HCT116 (cell line): ENCODE results near the gene ETNPPL. TPM values are rescaled to one million over a fixed set of nuclear protein-coding genes. Genes with fewer than 3 reads are reported as not detected.

ENCODE experiments used
- ATAC-seq: fragments of 200-7000 bp; cut with Tn5 transposase; 2 replicates; pipeline ENCODE4 v1.9.1; 2020; ENCODE audit warnings: mild to moderate bottlenecking, moderate library complexity
- BruUV-seq: library from RNA; stranded (reverse); fragments of 400-500 nt; replicated peaks from 2 replicates; lab custom pipeline; 2021; lab: Mats Ljungman, UMichigan
- CTCF ChIA-PET: fragments of 300-600 bp; sonication (Branson Sonifier 250); formaldehyde crosslinking; loops from one replicate; lab custom pipeline; 2021; ENCODE audit warnings: antibody characterized with exemption; lab: Charles Lee
- POLR2A ChIA-PET: fragments of 300-600, 350-600 bp; sonication (Branson Sonifier 250); formaldehyde crosslinking; loops from one replicate; lab custom pipeline; 2021; ENCODE audit warnings: antibody characterized with exemption; lab: Charles Lee
- RAD21 ChIA-PET, 2 experiments: fragments of 300-600 bp; sonication (Branson Sonifier 250); formaldehyde crosslinking; loops; one replicate each; lab custom pipeline; 2023; ENCODE audit warnings: low total read pairs in 2 of 2; ENCODE audit not compliant: uncharacterized antibody in 2 of 2, unreplicated experiment in 2 of 2, low non-redundant PET in 1 of 2; lab: Charles Lee
- DNase-seq: peaks from one replicate; pipeline ENCODE4 v3.0.0-alpha.2; 2010; ENCODE audit warnings: low read depth, low spot score
- H2AFZ ChIP-seq: fragments of 200-600 bp; shearing (Covaris generic), sonication (generic); 2 replicates; pipeline ENCODE4 v1.6.1; 2017; ENCODE audit warnings: low read depth, mixed run types, mixed read lengths, antibody characterized with exemption, low read length; ENCODE audit not compliant: poor library complexity, severe bottlenecking
- H3K27ac ChIP-seq: 2 replicates; pipeline ENCODE4 v1.5.1; 2012; ENCODE audit warnings: low read depth, low read length
- H3K27me3 ChIP-seq: fragments of 200-600 bp; sonication (generic); 2 replicates; pipeline ENCODE4 v1.6.1; 2016; ENCODE audit warnings: mixed run types, low read length, mixed read lengths; ENCODE audit not compliant: insufficient read depth
- H3K36me3 ChIP-seq, 2 experiments: fragments of 200-500 bp in 1 of 2; fragments of 200-600 bp in 1 of 2; sonication (Bioruptor generic) in 1 of 2; sonication (generic) in 1 of 2; 2 replicates each; pipeline versions ENCODE4 v1.5.1 to v1.6.1; 2014 to 2016; ENCODE audit warnings: low read length in 2 of 2, inconsistent platforms in 1 of 2, mixed read lengths in 1 of 2, mixed run types in 1 of 2; ENCODE audit not compliant: insufficient read depth in 2 of 2, control insufficient read depth in 1 of 2
- H3K4me1 ChIP-seq, 2 experiments: fragments of 200-600 bp in 1 of 2; sonication (generic) in 1 of 2; 2 replicates each; pipeline versions ENCODE4 v1.5.1 to v1.6.1; 2012 to 2017; ENCODE audit warnings: low read length in 2 of 2, inconsistent platforms in 1 of 2, mild to moderate bottlenecking in 1 of 2, mixed read lengths in 1 of 2, mixed run types in 1 of 2, moderate library complexity in 1 of 2; ENCODE audit not compliant: insufficient read depth in 2 of 2, control insufficient read depth in 1 of 2
- H3K4me2 ChIP-seq: fragments of 200-600 bp; sonication (generic); 2 replicates; pipeline ENCODE4 v1.6.1; 2017; ENCODE audit warnings: mixed run types, low read length, mixed read lengths
- H3K4me3 ChIP-seq, 2 experiments: fragments of 200-600 bp in 1 of 2; sonication (generic) in 1 of 2; replicated peaks in 1 of 2; 2 replicates each; pipeline ENCODE4 v1.5.1; 2011 to 2016; ENCODE audit warnings: low read length in 2 of 2, control low read depth in 1 of 2, low read depth in 1 of 2, mild to moderate bottlenecking in 1 of 2, mixed read lengths in 1 of 2, mixed run types in 1 of 2
- H3K79me2 ChIP-seq: fragments of 200-600 bp; sonication (generic); 2 replicates; pipeline ENCODE4 v1.6.1; 2017; ENCODE audit warnings: mild to moderate bottlenecking, mixed run types, low read length, moderate library complexity, mixed read lengths; ENCODE audit not compliant: insufficient read depth
- H3K9ac ChIP-seq: fragments of 200-600 bp; sonication (generic); 2 replicates; pipeline ENCODE4 v1.6.1; 2016; ENCODE audit warnings: low read length, mixed read lengths
- H3K9me2 ChIP-seq: fragments of 200-600 bp; sonication (generic), shearing (Covaris generic); 2 replicates; pipeline ENCODE4 v1.6.1; 2017; ENCODE audit warnings: mixed run types, mild to moderate bottlenecking, moderate library complexity; ENCODE audit not compliant: insufficient read depth
- H3K9me3 ChIP-seq, 2 experiments: fragments of 200-500 bp in 1 of 2; fragments of 200-600 bp in 1 of 2; sonication (Bioruptor generic) in 1 of 2; sonication (generic) in 1 of 2; 2 replicates each; pipeline ENCODE4 v1.6.1; 2014 to 2017; ENCODE audit warnings: low read length in 2 of 2, mixed read lengths in 2 of 2, inconsistent platforms in 1 of 2, low read depth in 1 of 2, mild to moderate bottlenecking in 1 of 2, mixed run types in 1 of 2, moderate library complexity in 1 of 2; ENCODE audit not compliant: control insufficient read depth in 1 of 2, insufficient read depth in 1 of 2
- H4K20me1 ChIP-seq: fragments of 200-600 bp; sonication (generic), shearing (Covaris generic); 2 replicates; pipeline ENCODE4 v1.6.1; 2017; ENCODE audit warnings: mixed run types, mild to moderate bottlenecking, moderate library complexity; ENCODE audit not compliant: insufficient read depth
- CEBPB ChIP-seq: IDR thresholded peaks from 2 replicates; pipeline ENCODE4 v1.6.1; 2012; ENCODE audit warnings: low read depth
- CTCF ChIP-seq, 3 experiments: fragments of 200-600 bp in 1 of 3; sonication (generic) in 1 of 3; IDR thresholded peaks in 2 of 3; conservative IDR thresholded peaks in 1 of 3; 2 replicates each; pipeline ENCODE4 v1.5.1; 2012 to 2017; ENCODE audit warnings: low read depth in 2 of 3, low read length in 2 of 3, antibody characterized with exemption in 1 of 3, borderline replicate concordance in 1 of 3, control low read depth in 1 of 3, mild to moderate bottlenecking in 1 of 3, mixed read lengths in 1 of 3, mixed run types in 1 of 3, moderate library complexity in 1 of 3; ENCODE audit not compliant: insufficient read depth in 1 of 3
- EGR1 ChIP-seq: IDR thresholded peaks from 2 replicates; pipeline ENCODE4 v1.6.1; 2012; ENCODE audit warnings: low read depth
- EZH2 ChIP-seq: fragments of 200-600 bp; sonication (generic); IDR thresholded peaks from 2 replicates; pipeline ENCODE4 v1.6.1; 2017; ENCODE audit warnings: antibody characterized with exemption, mixed run types
- EZH2phosphoT487 ChIP-seq: fragments of 200-600 bp; IDR thresholded peaks from 2 replicates; pipeline ENCODE4 v1.6.1; 2018; ENCODE audit warnings: antibody characterized with exemption, borderline replicate concordance
- POLR2A ChIP-seq: IDR thresholded peaks from 2 replicates; pipeline ENCODE4 v1.7.0; 2011; ENCODE audit warnings: borderline replicate concordance; ENCODE audit not compliant: insufficient read depth, insufficient read length; ENCODE audit errors: extremely low read depth
- POLR2AphosphoS5 ChIP-seq: IDR thresholded peaks from 2 replicates; pipeline ENCODE4 v1.6.1; 2011; ENCODE audit warnings: mild to moderate bottlenecking, low read depth, low read length, moderate library complexity
- RAD21 ChIP-seq: IDR thresholded peaks from 2 replicates; pipeline ENCODE4 v1.6.1; 2012; ENCODE audit warnings: low read depth, mild to moderate bottlenecking
- SRF ChIP-seq: IDR thresholded peaks from 2 replicates; pipeline ENCODE4 v1.6.1; 2012; ENCODE audit warnings: low read depth
- TCF7L2 ChIP-seq: IDR thresholded peaks from 2 replicates; pipeline ENCODE4 v1.7.0; 2011; ENCODE audit warnings: borderline replicate concordance, inconsistent platforms; ENCODE audit not compliant: insufficient read depth, insufficient read length; ENCODE audit errors: extremely low read depth
- YY1 ChIP-seq: IDR thresholded peaks from 2 replicates; pipeline ENCODE4 v1.6.1; 2011; ENCODE audit warnings: low read length, low read depth, moderate library complexity, mild to moderate bottlenecking; ENCODE audit not compliant: insufficient replicate concordance; ENCODE audit errors: extremely low read depth
- ZBTB33 ChIP-seq: IDR thresholded peaks from 2 replicates; pipeline ENCODE4 v1.6.1; 2011; ENCODE audit warnings: mild to moderate bottlenecking, low read length, moderate library complexity; ENCODE audit not compliant: insufficient replicate concordance; ENCODE audit errors: extremely low read depth
- ZNF274 ChIP-seq: fragments of 200-500 bp; sonication (Bioruptor generic); IDR thresholded peaks from 2 replicates; pipeline ENCODE4 v1.6.1; 2014; ENCODE audit warnings: mild to moderate bottlenecking, low read depth, low read length, inconsistent platforms
- intact Hi-C: fragments of 100-400 bp; cut with micrococcal nuclease; formaldehyde crosslinking; loops from 2 replicates; pipeline ENCODE4 v1.10.0; 2022
- total RNA-seq: library from RNA; stranded (reverse); gene quantifications from one replicate; pipeline ENCODE4 v1.2.1, GENCODE V29; 2021; ENCODE audit not compliant: unreplicated experiment

ETNPPL gene
- total RNA-seq, 1 experiment from 2014 or later, result not detected

GRCh38 chr4:108717386-108717785 lies 45.5 kb downstream of the ETNPPL start:
- no peak overlapping the region for H3K4me2 ChIP-seq
- RAD21 ChIA-PET, result no interaction called here
- intact Hi-C loops, result no loop called here
- H3K79me2 ChIP-seq, result no peaks in the 10 kb centered on the region
- no peaks in the 10 kb centered on the region for H3K9me2 ChIP-seq
- no peak overlapping the region for H2AFZ ChIP-seq
- POLR2A ChIA-PET, result no interaction called here
- no peaks in the 10 kb centered on the region for H3K9me3 ChIP-seq
- CTCF ChIA-PET, result no interaction called here
- no peaks in the 10 kb centered on the region for H4K20me1 ChIP-seq
- H3K27ac ChIP-seq, result no peak overlapping the region
- no peaks in the 10 kb centered on the region for H3K36me3 ChIP-seq
- ATAC-seq (no peak), DNase-seq (no peak)
- H3K4me1 ChIP-seq, result no peaks in the 10 kb centered on the region
- no peaks in the 10 kb centered on the region for H3K27me3 ChIP-seq
- H3K9ac ChIP-seq, result no peak overlapping the region
- no TSS peak for BruUV-seq
- no peak overlapping the region for H3K4me3 ChIP-seq
- TF ChIP-seq EZH2phosphoT487, result no peak
- TF ChIP-seq POLR2AphosphoS5, result no peak
- TF ChIP-seq ZBTB33, result no peak
- no peak for TF ChIP-seq POLR2A
- no peak for TF ChIP-seq YY1
- no peak for TF ChIP-seq EZH2
- no peak for TF ChIP-seq CEBPB
- TF ChIP-seq CTCF (IDR thresholded peaks at IDR 0.05 in 2 of 3, conservative IDR thresholded peaks at IDR 0.05 in 1 of 3; ENCODE audit: borderline replicate concordance in 1 of 3, insufficient read depth in 1 of 3, low read depth in 2 of 3, low read length in 2 of 3), result no peak
- TF ChIP-seq EGR1, result no peak
- TF ChIP-seq TCF7L2, result no peak
- no peak for TF ChIP-seq RAD21
- TF ChIP-seq ZNF274, result no peak
- no peak for TF ChIP-seq SRF
